HepG2 (cell line): ENCODE data around the gene CELSR2. TPM values are rescaled to one million over a fixed set of nuclear protein-coding genes. Genes with fewer than 3 reads are reported as not detected.
A peak's percentile ranks its signal among the peaks of the same experiment; 100 is the strongest.

ENCODE experiments used
- ATF1 ChIP-seq: IDR thresholded peaks from 2 replicates; pipeline ENCODE4 v1.6.1; 2016; ENCODE audit warnings: mild to moderate bottlenecking, control low read depth
- DNMT3B ChIP-seq: conservative IDR thresholded peaks from 2 replicates; pipeline ENCODE4 v1.6.1; 2016; ENCODE audit warnings: missing biosample characterization, control low read depth
- GMEB1 ChIP-seq: sonication (generic); formaldehyde crosslinking; IDR thresholded peaks from 2 replicates; pipeline ENCODE4 v1.5.1; 2020; ENCODE audit warnings: missing genetic modification reagents, mild to moderate bottlenecking, borderline replicate concordance
- MBD4 ChIP-seq: IDR thresholded peaks from 2 replicates; pipeline ENCODE4 v1.6.1; 2012; ENCODE audit warnings: low read length, inconsistent platforms, borderline replicate concordance
- MEIS1 ChIP-seq: sonication (generic); formaldehyde crosslinking; IDR thresholded peaks from 2 replicates; pipeline ENCODE4 v1.9.0; 2021; ENCODE audit warnings: mild to moderate bottlenecking, missing genetic modification reagents, moderate library complexity, borderline replicate concordance
- MYPOP ChIP-seq: sonication (generic); formaldehyde crosslinking; IDR thresholded peaks from 2 replicates; pipeline ENCODE4 v1.8.1; 2023; ENCODE audit warnings: mild to moderate bottlenecking, moderate library complexity, missing genetic modification reagents
- NBN ChIP-seq: fragments of 450-650 bp; conservative IDR thresholded peaks from 2 replicates; pipeline ENCODE4 v1.6.1; 2017
- SNAPC4 ChIP-seq: sonication (generic); formaldehyde crosslinking; IDR thresholded peaks from 2 replicates; pipeline ENCODE4 v1.4.0; 2020; ENCODE audit warnings: mild to moderate bottlenecking, missing genetic modification reagents
- TRIM24 ChIP-seq: sonication (generic); formaldehyde crosslinking; IDR thresholded peaks from 2 replicates; pipeline ENCODE4 v1.8.0; 2022; ENCODE audit warnings: mild to moderate bottlenecking, missing genetic modification reagents
- XRCC5 ChIP-seq: fragments of 200-400 bp; formaldehyde crosslinking; optimal IDR thresholded peaks from 2 replicates; pipeline ENCODE3; 2017; ENCODE audit warnings: mild to moderate bottlenecking, low read length
- ZBTB1 ChIP-seq: sonication (generic); formaldehyde crosslinking; IDR thresholded peaks from 2 replicates; pipeline ENCODE4 v1.4.0; 2020; ENCODE audit warnings: missing genetic modification reagents, borderline replicate concordance
- ZMYM3 ChIP-seq: sonication (generic); formaldehyde crosslinking; IDR thresholded peaks from 2 replicates; pipeline ENCODE4 v1.5.1; 2020; ENCODE audit warnings: mild to moderate bottlenecking, missing genetic modification reagents
- ZNF136 ChIP-seq: sonication (generic); formaldehyde crosslinking; IDR thresholded peaks from 2 replicates; pipeline ENCODE4 v1.8.1; 2022; ENCODE audit warnings: low read depth, mild to moderate bottlenecking, moderate library complexity, missing genetic modification reagents
- ZNF292 ChIP-seq: sonication (generic); formaldehyde crosslinking; IDR thresholded peaks from 2 replicates; pipeline ENCODE4 v1.8.1; 2022; ENCODE audit warnings: mild to moderate bottlenecking, low read depth, missing genetic modification reagents, borderline replicate concordance
- ZNF326 ChIP-seq: sonication (generic); formaldehyde crosslinking; IDR thresholded peaks from 2 replicates; pipeline ENCODE4 v1.4.0; 2020; ENCODE audit warnings: missing genetic modification reagents, borderline replicate concordance
- ZNF367 ChIP-seq: sonication (generic); formaldehyde crosslinking; IDR thresholded peaks from 2 replicates; pipeline ENCODE4 v1.4.0; 2020; ENCODE audit warnings: missing genetic modification reagents, borderline replicate concordance
- ZNF382 ChIP-seq: sonication (generic); formaldehyde crosslinking; IDR thresholded peaks from 2 replicates; pipeline ENCODE4 v1.5.0; 2020; ENCODE audit warnings: missing genetic modification reagents, mild to moderate bottlenecking, borderline replicate concordance
- ZNF431 ChIP-seq: sonication (generic); formaldehyde crosslinking; IDR thresholded peaks from 2 replicates; pipeline ENCODE4 v1.9.0; 2022; ENCODE audit warnings: missing genetic modification reagents, low read depth, mild to moderate bottlenecking, borderline replicate concordance
- ZSCAN20 ChIP-seq: sonication (generic); formaldehyde crosslinking; IDR thresholded peaks from 2 replicates; pipeline ENCODE4 v1.4.0; 2020; ENCODE audit warnings: missing genetic modification reagents, mild to moderate bottlenecking, borderline replicate concordance
- polyA plus RNA-seq, 8 experiments: library from polyadenylated mRNA; depleted of rRNA in 3 of 8; stranded (reverse) in 7 of 8; unstranded in 1 of 8; fragments of >200 nt; fragmentation: Illumina TruSeq in 4 of 8; extraction: Trizol in 4 of 8; gene quantifications; 2 replicates each; pipeline versions ENCODE4 v1.2.1 to v1.2.3, GENCODE V29; 2011 to 2016; ENCODE audit warnings: low read depth in 4 of 8, missing spikeins in 1 of 8, mixed read lengths in 1 of 8; ENCODE audit not compliant: insufficient read depth in 1 of 8
- total RNA-seq, 5 experiments: library from RNA; depleted of rRNA; stranded (reverse); fragments of >200 nt; fragmentation: Illumina TruSeq; extraction: Trizol; gene quantifications; 2 replicates each; pipeline ENCODE4 v1.2.3, GENCODE V29; 2016; ENCODE audit warnings: low read depth in 1 of 5
- TF ChIP-seq, protein P1 (sequence below): sonication (generic); formaldehyde crosslinking; conservative IDR thresholded peaks from 2 replicates; pipeline ENCODE4 v1.8.0; 2022; ENCODE audit warnings: missing genetic modification reagents

The CELSR2 gene
- total and polyA plus RNA-seq, 2 of the 13 experiments (the other 11 are each of a cell fraction or from before 2014, with no cell fraction given), result 4.0 to 6.6 TPM

- TF ChIP-seq ZNF367 (no peak), GMEB1 (CRISPR knock-in tag) (no peak), ZNF292 (CRISPR knock-in tag) (no peak), ZSCAN20 (CRISPR knock-in tag) (no peak), ZNF326 (CRISPR knock-in tag) (no peak), DNMT3B (no peak; the same call in 1 of the 2 replicates), ZNF431 (CRISPR knock-in tag) (no peak), XRCC5 (peak; percentile 54), ATF1 (no peak), MEIS1 (no peak), ZMYM3 (CRISPR knock-in tag) (peak; percentile 52; the same call in 1 of the 2 replicates), ZNF136 (CRISPR knock-in tag) (peak; percentile 67; the same call in 1 of the 2 replicates), SNAPC4 (CRISPR knock-in tag) (no peak), ZBTB1 (CRISPR knock-in tag) (no peak), TRIM24 (CRISPR knock-in tag) (no peak), MYPOP (CRISPR knock-in tag) (peak; percentile 67; the same call in 1 of the 2 replicates), ZNF382 (no peak), MBD4 (no peak), NBN (no peak)
- TF ChIP-seq, protein P1, sequence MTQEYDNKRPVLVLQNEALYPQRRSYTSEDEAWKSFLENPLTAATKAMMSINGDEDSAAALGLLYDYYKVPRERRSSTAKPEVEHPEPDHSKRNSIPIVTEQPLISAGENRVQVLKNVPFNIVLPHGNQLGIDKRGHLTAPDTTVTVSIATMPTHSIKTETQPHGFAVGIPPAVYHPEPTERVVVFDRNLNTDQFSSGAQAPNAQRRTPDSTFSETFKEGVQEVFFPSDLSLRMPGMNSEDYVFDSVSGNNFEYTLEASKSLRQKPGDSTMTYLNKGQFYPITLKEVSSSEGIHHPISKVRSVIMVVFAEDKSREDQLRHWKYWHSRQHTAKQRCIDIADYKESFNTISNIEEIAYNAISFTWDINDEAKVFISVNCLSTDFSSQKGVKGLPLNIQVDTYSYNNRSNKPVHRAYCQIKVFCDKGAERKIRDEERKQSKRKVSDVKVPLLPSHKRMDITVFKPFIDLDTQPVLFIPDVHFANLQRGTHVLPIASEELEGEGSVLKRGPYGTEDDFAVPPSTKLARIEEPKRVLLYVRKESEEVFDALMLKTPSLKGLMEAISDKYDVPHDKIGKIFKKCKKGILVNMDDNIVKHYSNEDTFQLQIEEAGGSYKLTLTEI (CRISPR knock-in tag), result no peak
Observed at GRCh38 chr1:109299558-109300343, 50.4 kb downstream of the CELSR2 start (continued).
